GM23248 (cell line): Measurements from ENCODE around the gene TTN. TPM values are rescaled to one million over a fixed set of nuclear protein-coding genes. Genes with fewer than 3 reads are reported as not detected.

ENCODE experiments used
- DNase-seq: peaks from one replicate; pipeline ENCODE4 v3.0.0-alpha.2; 2015
- H2AFZ ChIP-seq: fragments of 200-600 bp; sonication (generic); 2 replicates; pipeline ENCODE4 v1.6.1; 2016; ENCODE audit warnings: antibody characterized with exemption
- H3F3A ChIP-seq: fragments of 200-600 bp; sonication (generic); 2 replicates; pipeline ENCODE4 v1.6.1; 2016; ENCODE audit warnings: mild to moderate bottlenecking, antibody characterized with exemption, mixed run types; ENCODE audit not compliant: insufficient read depth
- H3K27ac ChIP-seq: fragments of 200-600 bp; sonication (generic); 2 replicates; pipeline ENCODE4 v1.5.1; 2016; ENCODE audit warnings: mild to moderate bottlenecking
- H3K27me3 ChIP-seq: fragments of 200-600 bp; sonication (generic); replicated peaks from 2 replicates; pipeline ENCODE4 v1.6.1; 2016; ENCODE audit warnings: mild to moderate bottlenecking; ENCODE audit not compliant: insufficient read depth
- H3K36me3 ChIP-seq: fragments of 200-600 bp; sonication (generic); 2 replicates; pipeline ENCODE4 v1.6.1; 2016; ENCODE audit warnings: low read depth, mild to moderate bottlenecking
- H3K4me1 ChIP-seq: fragments of 200-600 bp; sonication (generic); 2 replicates; pipeline ENCODE4 v1.6.1; 2016; ENCODE audit warnings: mild to moderate bottlenecking; ENCODE audit not compliant: insufficient read depth
- H3K4me2 ChIP-seq: fragments of 200-600 bp; sonication (generic); one replicate; pipeline ENCODE4 v1.6.1; 2016; ENCODE audit warnings: mild to moderate bottlenecking; ENCODE audit not compliant: unreplicated experiment
- H3K4me3 ChIP-seq: fragments of 200-600 bp; sonication (generic); 2 replicates; pipeline ENCODE4 v1.5.1; 2016; ENCODE audit warnings: mild to moderate bottlenecking
- H3K79me2 ChIP-seq: fragments of 200-600 bp; sonication (generic); 2 replicates; pipeline ENCODE4 v1.6.1; 2016; ENCODE audit warnings: mild to moderate bottlenecking; ENCODE audit not compliant: insufficient read depth
- H3K9ac ChIP-seq: fragments of 200-600 bp; sonication (generic); 2 replicates; pipeline ENCODE4 v1.6.1; 2016; ENCODE audit warnings: mild to moderate bottlenecking
- H3K9me2 ChIP-seq: fragments of 200-600 bp; sonication (generic); 2 replicates; pipeline ENCODE4 v1.6.1; 2016; ENCODE audit warnings: mixed run types, mild to moderate bottlenecking, moderate library complexity; ENCODE audit not compliant: insufficient read depth
- H3K9me3 ChIP-seq: fragments of 200-600 bp; sonication (generic); one replicate; pipeline ENCODE4 v1.6.1; 2017; ENCODE audit warnings: low read depth
- H4K20me1 ChIP-seq: fragments of 200-600 bp; sonication (generic); 2 replicates; pipeline ENCODE4 v1.6.0; 2016; ENCODE audit not compliant: insufficient read depth
- EZH2 ChIP-seq: fragments of 200-600 bp; sonication (generic); IDR thresholded peaks from 2 replicates; pipeline ENCODE4 v1.6.1; 2018; ENCODE audit warnings: antibody characterized with exemption, mild to moderate bottlenecking; ENCODE audit not compliant: insufficient read depth, poor library complexity, severe bottlenecking
- EZH2phosphoT487 ChIP-seq: fragments of 200-600 bp; sonication (generic); IDR thresholded peaks from 2 replicates; pipeline ENCODE4 v1.6.1; 2018; ENCODE audit warnings: antibody characterized with exemption, moderate library complexity, mild to moderate bottlenecking, low read depth; ENCODE audit not compliant: insufficient read depth
- WGBS, 2 experiments: methylation state at CpG; one replicate each; pipeline ENCODE4 v1.1.6; 2015 to 2017; ENCODE audit warnings: low lambda C conversion rate in 2 of 2, low coverage in 1 of 2; ENCODE audit errors: missing lambda C conversion rate in 2 of 2; 5-methylcytosine and 5-hydroxymethylcytosine counted together
- in situ Hi-C: fragments of 300-500 bp; cut with MboI; formaldehyde crosslinking; loops from 2 replicates; pipeline ENCODE4 v1.15.0; 2020
- polyA plus RNA-seq: library from polyadenylated mRNA; unstranded; fragments of >200 nt; fragmentation: Nextera tagmentation; extraction: Ambion mirVana; gene quantifications from 2 replicates; pipeline ENCODE4 v1.2.1, GENCODE V29; 2016
- total RNA-seq: library from RNA; depleted of rRNA; stranded (reverse); fragments of >200 nt; shearing (Covaris generic); gene quantifications from 2 replicates; pipeline ENCODE4 v1.2.3, GENCODE V29; 2014

Gene TTN
- total and polyA plus RNA-seq, 2 experiments from 2014 or later: 0.13 TPM; not detected in 1

DNA sequence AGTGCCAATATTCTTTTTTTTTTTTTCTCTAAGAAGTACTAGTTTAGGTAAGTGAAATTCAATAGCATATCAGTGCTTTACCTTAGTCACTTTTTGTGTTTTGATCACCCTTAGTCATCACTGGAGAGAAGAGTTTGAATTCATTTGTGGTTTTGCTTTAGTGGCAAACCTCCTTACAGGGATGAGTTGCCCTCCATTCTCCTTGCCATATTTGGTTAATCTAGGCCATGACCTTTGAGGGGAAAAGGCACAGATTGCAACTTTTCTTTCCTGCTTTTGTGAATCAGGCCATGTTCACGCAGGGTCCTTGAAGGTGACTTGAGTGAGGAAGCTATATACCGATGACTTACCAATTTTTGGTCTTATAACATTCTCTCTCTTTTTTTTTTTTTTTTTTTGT is 292.6 kb downstream of the TTN start:
- WGBS, 2 experiments: 0 to 5% methylated on average over 2 of the region's 2 CpGs
- Histone ChIP-seq H3K79me2 (no peaks in the 10 kb centered on the region), H3K27me3 (no peaks in the 10 kb centered on the region), H3F3A (peaks cover 36% of the 10 kb centered on the region), H3K4me3 (no peak overlapping the region), H4K20me1 (no peaks in the 10 kb centered on the region), H3K9me2 (no peaks in the 10 kb centered on the region), H3K9me3 (no peaks in the 10 kb centered on the region), H3K9ac (no peak overlapping the region), H3K4me2 (peak overlapping the region; percentile 22), H3K27ac (peak overlapping the region; percentile 52), H3K4me1 (peaks cover 26% of the 10 kb centered on the region), H2AFZ (no peak overlapping the region), H3K36me3 (no peaks in the 10 kb centered on the region)
- peak; percentile 80 for DNase-seq
- in situ Hi-C loops: no loop called here
- TF ChIP-seq EZH2: no peak
- TF ChIP-seq EZH2phosphoT487: no peak

DNA sequence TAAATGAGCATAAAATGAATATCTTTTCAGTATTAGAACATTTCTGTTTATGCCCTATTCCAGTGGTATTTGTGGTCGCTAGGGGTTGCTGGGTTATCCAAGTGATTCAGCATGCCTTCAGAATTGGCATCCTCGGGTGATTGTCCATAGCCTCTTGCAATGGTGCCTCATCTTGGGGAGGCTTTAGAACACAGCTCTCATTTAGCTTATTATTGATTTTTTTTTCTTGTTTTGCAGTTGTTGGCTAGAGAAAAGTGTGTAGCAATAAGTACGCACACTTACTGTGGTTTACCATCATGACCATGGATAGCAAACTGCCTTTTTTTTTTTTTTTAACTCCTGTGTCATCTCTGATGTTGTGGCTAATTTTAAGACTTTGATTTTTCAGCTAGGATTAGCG is 293.3 kb downstream of the TTN start:
- in situ Hi-C loops: no loop called here
- Histone ChIP-seq H2AFZ (no peak overlapping the region), H3K9ac (no peak overlapping the region), H3F3A (peaks cover 36% of the 10 kb centered on the region), H3K4me3 (no peak overlapping the region), H3K36me3 (no peaks in the 10 kb centered on the region), H3K9me3 (no peaks in the 10 kb centered on the region), H3K9me2 (no peaks in the 10 kb centered on the region), H3K4me2 (peak overlapping the region; percentile 22), H3K27me3 (no peaks in the 10 kb centered on the region), H4K20me1 (no peaks in the 10 kb centered on the region), H3K4me1 (peaks cover 26% of the 10 kb centered on the region), H3K27ac (peak overlapping the region; percentile 52), H3K79me2 (no peaks in the 10 kb centered on the region; the same call in 1 of the 2 replicates)
- DNase-seq: peak; percentile 53
- TF ChIP-seq EZH2phosphoT487 (no peak), EZH2 (no peak)
- WGBS, 2 experiments: 71 to 78% methylated on average over 4 of the region's 4 CpGs

DNA sequence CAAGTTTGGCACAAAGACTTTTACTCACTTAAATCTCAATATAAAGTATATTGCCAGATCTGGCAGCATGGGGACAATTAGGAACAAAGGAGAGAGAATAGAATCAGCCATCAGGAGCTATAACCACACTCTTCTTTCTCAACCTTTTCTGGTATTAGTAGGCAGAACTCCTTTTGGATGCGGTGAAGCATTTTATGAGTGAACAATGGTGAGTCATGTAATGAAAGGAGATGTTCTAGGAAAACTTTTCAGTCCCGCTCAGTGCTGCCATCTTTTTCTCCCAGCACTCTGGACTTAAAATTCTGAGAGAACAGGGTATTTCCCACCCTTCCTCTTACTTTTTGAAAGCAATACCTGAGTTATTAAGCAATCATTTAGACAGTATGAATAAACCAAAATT is 294.7 kb downstream of the TTN start:
- no peak overlapping the region for H3K9ac ChIP-seq
- no peak for TF ChIP-seq EZH2
- no peak for TF ChIP-seq EZH2phosphoT487

DNA sequence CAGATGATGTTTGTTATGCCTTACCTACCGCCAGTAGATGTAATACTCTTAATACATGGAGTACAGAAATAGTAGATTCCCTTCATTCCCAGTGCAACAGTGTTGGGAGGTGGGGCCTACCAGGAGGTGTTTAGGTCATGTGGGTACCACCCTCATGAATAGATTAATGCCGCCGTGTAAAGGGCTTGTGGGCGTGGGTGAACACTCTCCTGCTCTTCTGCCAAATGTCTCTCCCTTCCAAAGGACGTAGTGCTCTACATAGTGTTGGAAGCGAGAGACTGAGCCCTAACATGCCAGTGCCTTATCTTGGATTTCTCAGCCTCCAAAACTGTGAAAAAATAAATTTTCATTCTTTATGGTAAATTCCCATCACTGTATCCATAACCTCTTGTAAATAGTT is 296.8 kb downstream of the TTN start:
- no peaks in the 10 kb centered on the region for H3K9me2 ChIP-seq
- no peak overlapping the region for H3K4me2 ChIP-seq
- WGBS, 2 experiments: 96% methylated on average over 6 of the region's 6 CpGs
- H3K36me3 ChIP-seq: no peaks in the 10 kb centered on the region; the same call in 1 of the 2 replicates
- H3K9me3 ChIP-seq: no peaks in the 10 kb centered on the region
- DNase-seq: no peak
- no peaks in the 10 kb centered on the region for H4K20me1 ChIP-seq
- no peak overlapping the region for H3K27ac ChIP-seq
- no peak overlapping the region for H3K9ac ChIP-seq
- peaks cover 36% of the 10 kb centered on the region for H3F3A ChIP-seq
- H3K4me3 ChIP-seq: no peak overlapping the region
- no peaks in the 10 kb centered on the region; the same call in 1 of the 2 replicates for H3K79me2 ChIP-seq
- H3K27me3 ChIP-seq: no peaks in the 10 kb centered on the region
- no peak overlapping the region for H2AFZ ChIP-seq
- H3K4me1 ChIP-seq: peaks cover 25% of the 10 kb centered on the region
- TF ChIP-seq EZH2: no peak
- no peak for TF ChIP-seq EZH2phosphoT487
- in situ Hi-C loops: no loop called here

More for the DNA sequence above, 294.7 kb downstream of the TTN start:
- Histone ChIP-seq H3K9me2 (no peaks in the 10 kb centered on the region), H3K36me3 (no peaks in the 10 kb centered on the region), H3F3A (peaks cover 36% of the 10 kb centered on the region), H2AFZ (no peak overlapping the region), H3K4me2 (no peak overlapping the region), H3K27me3 (no peaks in the 10 kb centered on the region), H4K20me1 (no peaks in the 10 kb centered on the region), H3K9me3 (no peaks in the 10 kb centered on the region), H3K4me3 (no peak overlapping the region), H3K4me1 (peaks cover 26% of the 10 kb centered on the region), H3K79me2 (no peaks in the 10 kb centered on the region; the same call in 1 of the 2 replicates), H3K27ac (no peak overlapping the region)
- in situ Hi-C loops: no loop called here
- WGBS, 2 experiments: 63 to 73% methylated on average over 2 of the region's 2 CpGs
- DNase-seq: peak; percentile 72

DNA sequence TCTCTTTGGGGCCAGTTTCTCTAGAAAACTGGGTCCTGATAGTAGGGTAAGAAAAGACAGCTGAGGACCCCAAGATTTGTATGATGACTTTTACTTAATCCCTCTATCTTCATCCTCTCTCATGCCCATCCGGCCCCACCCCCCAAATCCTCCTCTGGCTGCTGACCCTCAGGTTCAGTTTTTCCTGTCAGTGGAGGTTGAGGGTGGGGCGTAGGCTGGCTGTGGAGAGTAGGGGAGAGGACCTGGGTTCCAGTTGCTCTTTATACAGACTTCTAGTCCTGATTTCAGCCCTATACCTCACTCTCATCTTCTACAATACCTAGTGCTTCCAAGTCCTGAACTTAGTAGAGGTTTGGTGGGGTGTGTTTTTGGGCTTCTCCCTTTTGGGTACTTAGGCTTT is 298.6 kb downstream of the TTN start:
- Histone ChIP-seq H3K9me2 (no peaks in the 10 kb centered on the region), H3K27me3 (no peaks in the 10 kb centered on the region), H3K9me3 (no peaks in the 10 kb centered on the region), H3K36me3 (peaks cover 16% of the 10 kb centered on the region), H3K79me2 (no peaks in the 10 kb centered on the region; the same call in 1 of the 2 replicates), H2AFZ (no peak overlapping the region), H4K20me1 (no peaks in the 10 kb centered on the region), H3K4me2 (no peak overlapping the region), H3K9ac (no peak overlapping the region), H3K4me3 (no peak overlapping the region), H3K4me1 (peaks cover 8% of the 10 kb centered on the region), H3F3A (peaks cover 19% of the 10 kb centered on the region), H3K27ac (no peak overlapping the region)
- WGBS, 2 experiments: 94 to 100% methylated on average over 2 of the region's 2 CpGs
- in situ Hi-C loops: no loop called here
- DNase-seq: no peak
- TF ChIP-seq EZH2 (no peak), EZH2phosphoT487 (no peak)
